HFF-Myc (cell line): ENCODE data around the gene COQ8A.

Source experiments
- DNase-seq: peaks from one replicate; pipeline ENCODE4 v3.0.0-alpha.2; 2011; ENCODE audit warnings: low read depth; ENCODE audit errors: extremely low read depth
- H3K4me3 ChIP-seq: replicated peaks from 2 replicates; pipeline ENCODE4 v1.5.1; 2011; ENCODE audit warnings: low read depth, mild to moderate bottlenecking, control low read depth, low read length
- CTCF ChIP-seq: IDR thresholded peaks from 2 replicates; pipeline ENCODE4 v1.5.1; 2012; ENCODE audit warnings: mild to moderate bottlenecking, low read depth, low read length, control low read depth; ENCODE audit errors: missing control alignments

The COQ8A gene

GRCh38 chr1:226939438-226940028 lies 561 bp upstream of the COQ8A start:
- H3K4me3 ChIP-seq, result peak overlapping the region; percentile 93
- no peak for TF ChIP-seq CTCF
- DNase-seq, result no peak

GRCh38 chr1:226940806-226941067 lies 643 bp downstream of the COQ8A start:
- H3K4me3 ChIP-seq, result peak overlapping the region; percentile 93
- no peak for TF ChIP-seq CTCF
- no peak for DNase-seq

GRCh38 chr1:226942392-226942791 lies 2.3 kb downstream of the COQ8A start:
- no peak for DNase-seq
- H3K4me3 ChIP-seq, result peak overlapping the region; percentile 93
- TF ChIP-seq CTCF, result no peak

- TF ChIP-seq CTCF, result no peak
- no peak overlapping the region for H3K4me3 ChIP-seq
- no peak for DNase-seq
These were observed 3.1 kb downstream of the COQ8A start for GRCh38 chr1:226943156-226943555.

DNA sequence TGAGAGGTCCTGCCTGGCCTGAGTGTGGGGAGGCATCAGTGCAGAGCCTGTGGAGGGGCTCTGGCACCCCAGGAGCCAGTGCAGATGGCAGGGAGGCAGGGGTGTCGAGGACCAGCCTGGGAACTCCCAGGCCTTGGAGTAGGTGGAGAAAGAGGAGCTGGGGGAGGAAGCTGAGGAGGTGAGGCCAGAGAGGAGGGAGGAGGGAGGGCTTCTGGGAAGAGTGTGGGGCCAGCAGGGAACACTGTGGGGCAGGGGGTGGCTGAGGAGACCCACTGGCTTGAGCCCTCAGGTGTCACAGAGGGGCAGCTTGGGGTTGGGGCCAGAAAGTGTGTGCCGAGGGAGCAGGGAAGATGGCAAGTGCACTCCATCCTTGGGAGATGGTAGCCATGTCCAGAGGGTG lies 3.8 kb downstream of the COQ8A start:
- H3K4me3 ChIP-seq, result no peak overlapping the region
- no peak for TF ChIP-seq CTCF
- no peak for DNase-seq

GRCh38 chr1:226945106-226945857 lies 5.2 kb downstream of the COQ8A start:
- no peak overlapping the region; the same call in 1 of the 2 replicates for H3K4me3 ChIP-seq
- no peak for DNase-seq
- no peak for TF ChIP-seq CTCF

GRCh38 chr1:226945858-226946245 lies 5.8 kb downstream of the COQ8A start:
- no peak overlapping the region for H3K4me3 ChIP-seq
- TF ChIP-seq CTCF, result no peak
- no peak for DNase-seq
